Activated CD4-positive, CD25-positive, alpha-beta regulatory T cell treated with anti-CD3 and anti-CD28 coated beads, Interleukin-2, amount 50 U/mL, for 16 hours (primary cell): ENCODE measurements around the gene SLC6A15.

ENCODE experiments used
- DNase-seq: peaks from one replicate; pipeline ENCODE4 v3.0.0-alpha.2; 2020; ENCODE audit warnings: low read depth, low spot score

SLC6A15 gene

GRCh38 chr12:84874825-84875139 is 37.8 kb downstream of the SLC6A15 start:
- DNase-seq, result no peak

GRCh38 chr12:84874125-84874824 is 38.3 kb downstream of the SLC6A15 start:
- no peak for DNase-seq

- no peak for DNase-seq
Observed at GRCh38 chr12:84862186-84862585, 50.4 kb downstream of the SLC6A15 start.

- no peak for DNase-seq
Observed at GRCh38 chr12:84860718-84861117, 51.9 kb downstream of the SLC6A15 start.

GRCh38 chr12:84858796-84859195 is 53.8 kb downstream of the SLC6A15 start:
- DNase-seq, result no peak

- DNase-seq, result no peak
Observed at GRCh38 chr12:84857525-84858208, 54.9 kb downstream of the SLC6A15 start.

GRCh38 chr12:84856156-84856900 is 56.3 kb downstream of the SLC6A15 start:
- no peak for DNase-seq

- no peak for DNase-seq
Observed at GRCh38 chr12:84843593-84844144, 68.9 kb downstream of the SLC6A15 start.

- DNase-seq, result no peak
Observed at GRCh38 chr12:84842406-84843013, 70.1 kb downstream of the SLC6A15 start.

GRCh38 chr12:84841591-84841990 is 71.0 kb downstream of the SLC6A15 start:
- DNase-seq, result no peak

GRCh38 chr12:84840356-84840755 is 72.2 kb downstream of the SLC6A15 start:
- no peak for DNase-seq

GRCh38 chr12:84826925-84827324 is 85.7 kb downstream of the SLC6A15 start:
- no peak for DNase-seq

GRCh38 chr12:84825149-84825548 is 87.5 kb downstream of the SLC6A15 start:
- no peak for DNase-seq

GRCh38 chr12:84822525-84822924 is 90.1 kb downstream of the SLC6A15 start:
- no peak for DNase-seq

- no peak for DNase-seq
Observed at GRCh38 chr12:84816916-84817695, 95.5 kb downstream of the SLC6A15 start.

GRCh38 chr12:84814664-84815245 is 97.8 kb downstream of the SLC6A15 start:
- no peak for DNase-seq

- DNase-seq, result no peak
Observed at GRCh38 chr12:84813780-84814663, 98.6 kb downstream of the SLC6A15 start.

GRCh38 chr12:84811291-84811690 is 101.3 kb downstream of the SLC6A15 start:
- DNase-seq, result no peak

GRCh38 chr12:84810611-84811010 is 102.0 kb downstream of the SLC6A15 start:
- DNase-seq, result no peak
